K562 (cell line): ENCODE data around the gene OPRD1. TPM values are rescaled to one million over a fixed set of nuclear protein-coding genes. Genes with fewer than 3 reads are reported as not detected.

Experiments
- ASH1L ChIP-seq: fragments of 450-650 bp; IDR thresholded peaks from 2 replicates; pipeline ENCODE4 v1.6.1; 2018; ENCODE audit warnings: borderline replicate concordance, mild to moderate bottlenecking, low read depth; ENCODE audit not compliant: partially characterized antibody
- ATF4 ChIP-seq: fragments of 450-650 bp; formaldehyde crosslinking; IDR thresholded peaks from 2 replicates; pipeline ENCODE4 v1.4.0; 2022; ENCODE audit warnings: mild to moderate bottlenecking, moderate library complexity
- HOXB6 ChIP-seq: fragments of 250-450 bp; sonication (Bioruptor Pico); IDR thresholded peaks from 2 replicates; pipeline ENCODE4 v1.5.1; 2022; ENCODE audit warnings: mild to moderate bottlenecking, borderline replicate concordance
- JUND ChIP-seq, 2 experiments: IDR thresholded peaks; 2 replicates in 1 of 2; 3 replicates in 1 of 2; pipeline ENCODE4 v1.6.1; 2011; ENCODE audit warnings: borderline replicate concordance in 2 of 2, low read depth in 2 of 2, low read length in 2 of 2, improper control_type of control experiment in 1 of 2, missing biosample characterization in 1 of 2, missing genetic modification characterization in 1 of 2, missing genetic modification reagents in 1 of 2
- L3MBTL2 ChIP-seq: fragments of 450-650 bp; IDR thresholded peaks from 2 replicates; pipeline ENCODE4 v1.6.1; 2016; ENCODE audit warnings: mild to moderate bottlenecking, moderate library complexity
- MYC ChIP-seq, 2 experiments: fragments of 250-450 bp in 1 of 2; sonication (Bioruptor Pico) in 1 of 2; IDR thresholded peaks; 2 replicates each; pipeline versions ENCODE4 v1.5.1 to v1.6.1; 2012 to 2021; ENCODE audit warnings: low read depth in 2 of 2, borderline replicate concordance in 1 of 2, improper control_type of control experiment in 1 of 2, low read length in 1 of 2, mild to moderate bottlenecking in 1 of 2, moderate library complexity in 1 of 2
- SMAD3 ChIP-seq: fragments of 450-650 bp; formaldehyde crosslinking; conservative IDR thresholded peaks from 2 replicates; pipeline ENCODE4 v1.4.0; 2020; ENCODE audit warnings: mild to moderate bottlenecking
- TCF7 ChIP-seq: sonication (generic); IDR thresholded peaks from 2 replicates; pipeline ENCODE4 v1.6.1; 2016; ENCODE audit warnings: antibody characterized with exemption, borderline replicate concordance
- TFAP4 ChIP-seq: sonication (generic); formaldehyde crosslinking; IDR thresholded peaks from 2 replicates; pipeline ENCODE4 v1.8.0; 2022; ENCODE audit warnings: missing genetic modification reagents, mild to moderate bottlenecking, moderate library complexity, borderline replicate concordance
- ZBTB5 ChIP-seq: fragments of 450-650 bp; IDR thresholded peaks from 2 replicates; pipeline ENCODE4 v1.6.1; 2017; ENCODE audit warnings: antibody characterized with exemption
- ZC3H8 ChIP-seq: fragments of 450-650 bp; IDR thresholded peaks from 2 replicates; pipeline ENCODE4 v1.6.1; 2017
- ZNF23 ChIP-seq: fragments of 250-450 bp; sonication (Bioruptor Pico); IDR thresholded peaks from 2 replicates; pipeline ENCODE4 v1.4.0; 2020; ENCODE audit warnings: mild to moderate bottlenecking
- ZNF511 ChIP-seq: sonication (generic); formaldehyde crosslinking; IDR thresholded peaks from 2 replicates; pipeline ENCODE4 v1.8.0; 2022; ENCODE audit warnings: mild to moderate bottlenecking, missing genetic modification reagents
- ZNF583 ChIP-seq: fragments of 250-450 bp; sonication (Bioruptor Pico); IDR thresholded peaks from 2 replicates; pipeline ENCODE4 v1.4.0; 2020
- ZNF592 ChIP-seq: fragments of 450-650 bp; IDR thresholded peaks from 2 replicates; pipeline ENCODE4 v1.6.1; 2017; ENCODE audit warnings: antibody characterized with exemption, mild to moderate bottlenecking
- polyA plus RNA-seq, 8 experiments: library from polyadenylated mRNA; depleted of rRNA in 4 of 8; stranded (reverse) in 5 of 8; unstranded in 3 of 8; fragments of >200 nt; fragmentation: Nextera tagmentation in 2 of 8; fragmentation: Illumina TruSeq in 1 of 8; extraction: Ambion mirVana in 2 of 8; extraction: Trizol in 1 of 8; gene quantifications; 2 replicates each; pipeline versions ENCODE4 v1.2.1 to v1.2.3, GENCODE V29; 2011 to 2014; ENCODE audit warnings: inconsistent platforms in 1 of 8, missing spikeins in 1 of 8
- total RNA-seq, 7 experiments: library from RNA; depleted of rRNA in 6 of 7; stranded (reverse); fragments of >200 nt in 6 of 7; fragmentation: Illumina TruSeq in 2 of 7; extraction: Trizol in 2 of 7; gene quantifications; 2 replicates each; pipeline versions ENCODE4 v1.2.1 to v1.2.3, GENCODE V29; 2011 to 2021; ENCODE audit warnings: low replicate concordance in 1 of 7

Gene OPRD1
- total and polyA plus RNA-seq, 9 of the 15 experiments (the other 6 are each of a cell fraction or from before 2014, with no cell fraction given), result under 0.01 to 0.03 (median under 0.01) TPM; not detected in 6

- TF ChIP-seq ASH1L (no peak), ZNF592 (peak; percentile 79), JUND (IDR thresholded peaks at IDR 0.05; ENCODE audit: borderline replicate concordance, low read depth, low read length) (no peak), JUND (tag; IDR thresholded peaks at IDR 0.05; ENCODE audit: borderline replicate concordance, low read depth, low read length) (peak; percentile 14; the same call in 1 of the 3 replicates), ZNF511 (no peak), MYC (IDR thresholded peaks at IDR 0.05; ENCODE audit: low read depth, low read length) (0 out of 2 replicates have a peak, but pooled peaks have one; percentile 19), MYC (CRISPR knock-in tag; IDR thresholded peaks at IDR 0.05; ENCODE audit: borderline replicate concordance, low read depth) (no peak), L3MBTL2 (peak; percentile 75; the same call in 1 of the 2 replicates), TCF7 (no peak), ZC3H8 (no peak), ATF4 (CRISPR knock-in tag) (0 out of 2 replicates have a peak, but pooled peaks have one; percentile 20), SMAD3 (CRISPR knock-in tag) (0 out of 2 replicates have a peak, but pooled peaks have one; percentile 27), ZNF23 (CRISPR knock-in tag) (no peak), ZNF583 (CRISPR knock-in tag) (0 out of 2 replicates have a peak, but pooled peaks have one; percentile 40), TFAP4 (peak; percentile 23; the same call in 1 of the 2 replicates), ZBTB5 (no peak), HOXB6 (no peak)
Measured at GRCh38 chr1:28790377-28791035, 21.5 kb upstream of the OPRD1 start (continued).
